GM18907 (cell line): ENCODE results near the gene SMU1.
"Not testable (repeated sequence)": the region's sequence is repeated elsewhere in the genome, so short reads cannot be mapped to it uniquely, and the experiment has no call there.

Experiments used
- ATAC-seq: cut with Tn5 transposase; IDR thresholded peaks from one replicate; pipeline ENCODE4 v1.9.1; 2021; ENCODE audit warnings: mild to moderate bottlenecking, moderate library complexity; ENCODE audit not compliant: unreplicated experiment

Gene SMU1

DNA sequence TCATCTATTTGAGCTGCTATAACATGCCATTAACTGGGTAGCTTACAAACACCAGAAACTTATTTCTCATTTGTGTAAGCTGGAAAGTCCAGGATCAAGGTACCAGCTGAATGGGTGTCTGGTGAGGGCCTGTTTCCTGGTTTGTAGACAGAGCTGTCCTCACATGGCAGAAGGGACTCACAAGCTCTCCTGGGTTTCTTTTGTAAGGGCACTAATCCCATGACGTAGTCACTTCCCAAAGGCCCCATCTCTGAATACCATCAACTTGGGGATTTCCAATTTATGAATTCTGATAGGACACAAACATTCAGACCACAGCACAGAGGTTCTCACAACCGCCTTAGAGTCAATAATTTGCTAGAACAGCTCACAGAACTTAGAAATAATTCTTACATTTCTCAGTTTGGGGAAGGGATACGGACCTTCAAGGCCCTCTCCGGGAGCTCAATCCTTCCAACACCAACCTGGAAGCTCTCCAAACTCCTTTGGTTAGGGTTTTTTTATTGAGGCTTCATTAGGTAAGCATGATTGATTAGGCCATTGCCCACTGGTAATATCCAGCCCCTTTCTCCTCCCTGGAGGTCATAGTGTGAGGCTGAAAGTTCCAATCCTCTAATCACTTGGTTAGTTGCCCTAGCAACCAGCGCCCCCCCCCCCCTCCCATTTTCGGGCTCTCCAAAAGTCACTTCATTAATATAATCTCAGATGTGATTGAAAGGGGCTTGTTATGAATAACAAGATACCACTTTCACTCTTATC, 59.0 kb downstream of the SMU1 start:
- ATAC-seq, result peak; percentile 72

DNA sequence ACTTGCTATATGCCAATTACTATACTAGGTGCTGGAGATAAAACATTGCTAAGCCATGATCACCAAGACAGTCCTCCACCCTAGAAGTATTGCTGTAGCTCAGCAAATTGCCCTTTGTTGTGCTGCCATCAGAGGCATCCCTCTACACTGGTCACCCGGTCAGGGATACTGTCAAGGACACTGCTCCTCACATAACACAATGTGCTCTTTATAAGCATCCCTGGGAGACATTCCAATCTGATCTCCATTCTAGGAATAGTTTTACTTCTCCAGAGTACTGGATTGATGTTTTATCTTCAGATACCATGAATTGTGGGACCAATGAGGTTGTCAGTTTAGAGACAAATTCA, 61.8 kb downstream of the SMU1 start:
- no peak for ATAC-seq

DNA sequence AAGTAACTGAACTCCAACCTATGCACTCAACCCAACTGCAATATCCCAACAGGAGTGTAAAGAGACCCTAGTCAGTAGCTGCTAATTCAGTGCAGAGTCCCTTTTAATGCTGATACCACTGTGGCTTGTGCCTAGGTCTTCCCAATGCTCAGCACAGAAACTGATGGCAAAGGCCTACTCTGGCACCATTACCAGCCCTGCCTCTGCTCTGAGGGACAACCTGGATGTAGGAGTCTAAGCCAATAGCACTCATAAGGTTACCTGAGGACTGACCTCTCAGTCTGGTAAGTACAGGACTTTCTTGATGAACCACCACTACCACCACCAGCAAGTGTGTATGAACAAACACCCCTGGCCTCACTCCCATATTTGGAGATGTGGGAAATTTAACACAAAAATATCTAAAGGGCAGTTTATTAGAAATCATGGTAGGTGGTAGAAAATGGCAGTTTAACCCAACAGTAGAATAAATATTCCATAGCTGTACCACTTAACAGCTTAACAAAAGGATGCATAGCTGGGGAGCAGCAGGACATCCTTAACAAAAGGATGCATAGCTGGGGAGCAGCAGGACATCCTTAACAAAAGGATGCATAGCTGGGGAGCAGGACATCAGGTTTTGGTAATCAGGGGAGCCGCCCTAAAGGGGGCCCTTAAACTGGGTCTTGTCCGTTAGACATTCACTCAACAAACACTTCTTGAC, 62.4 kb downstream of the SMU1 start:
- no peak for ATAC-seq

DNA sequence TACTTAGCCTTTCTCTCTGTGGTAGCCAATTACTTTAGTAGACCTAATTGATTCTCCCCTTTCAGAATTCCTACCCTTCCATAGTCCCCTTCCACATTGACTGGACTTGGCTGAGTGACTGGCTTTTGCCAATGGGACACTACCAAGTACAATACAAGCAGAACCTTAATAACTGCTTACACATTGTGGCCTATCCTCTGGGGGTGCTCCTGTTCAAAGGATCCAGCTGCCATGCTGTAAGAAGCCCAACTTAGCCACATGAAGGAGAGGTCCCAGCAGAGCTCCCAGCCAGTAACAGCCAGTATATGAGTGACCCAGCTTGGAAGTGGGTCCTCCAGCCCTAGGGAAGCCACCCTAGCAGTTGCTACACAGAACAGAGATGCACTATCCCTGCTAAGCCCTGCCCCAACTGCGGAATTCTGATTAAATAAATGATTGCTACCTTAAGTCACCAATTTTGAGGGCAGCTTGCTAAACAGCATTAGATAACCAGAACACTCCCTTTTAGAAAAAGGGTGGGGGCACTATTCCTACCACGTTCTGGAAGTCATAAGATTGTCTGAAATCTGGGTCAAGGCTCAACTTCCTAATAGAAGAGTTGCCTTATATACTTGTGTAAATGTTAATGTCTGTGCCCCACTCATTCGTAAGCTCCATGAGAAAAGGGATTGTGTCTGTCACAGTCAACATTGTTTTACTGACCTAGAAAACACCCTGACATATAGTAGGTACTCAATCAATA, 64.0 kb downstream of the SMU1 start:
- ATAC-seq, result no peak

DNA sequence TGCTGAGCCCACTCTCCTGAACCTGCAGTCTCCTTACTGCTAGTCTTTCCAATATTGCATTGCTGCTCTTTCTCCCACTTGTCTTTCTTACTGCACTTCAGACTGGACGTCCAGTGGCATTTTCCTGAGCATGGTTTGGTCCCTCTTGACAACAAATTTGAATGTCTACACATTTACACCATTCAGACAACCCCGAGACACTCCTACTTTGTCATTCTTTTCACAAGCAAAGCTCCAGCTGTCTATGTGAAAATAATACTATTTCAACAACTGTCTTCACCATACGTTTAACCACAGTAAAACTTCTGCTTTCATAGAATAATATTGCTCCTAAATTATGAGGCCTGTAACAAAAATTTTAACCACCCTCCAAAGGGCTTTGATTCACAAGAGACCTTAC, 64.6 kb downstream of the SMU1 start:
- no peak for ATAC-seq

DNA sequence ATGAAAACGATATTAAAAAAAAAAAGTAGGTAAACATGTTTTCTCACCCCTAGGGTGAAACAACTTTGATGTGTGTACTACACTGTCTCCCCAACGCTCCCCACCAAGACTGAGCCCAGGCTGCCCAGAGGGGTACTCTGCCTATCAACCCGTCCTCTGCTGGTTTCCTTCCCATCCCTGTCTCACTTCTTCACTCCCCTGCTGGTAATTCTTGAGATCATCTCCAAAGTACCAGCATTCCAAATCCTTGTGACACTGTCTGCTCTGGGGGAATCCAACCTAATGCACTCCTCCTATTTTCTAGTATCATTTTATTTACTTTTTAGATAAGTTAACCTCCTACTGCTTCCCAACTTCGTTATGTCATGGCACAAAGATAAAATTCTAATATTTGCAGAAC, 68.7 kb downstream of the SMU1 start:
- ATAC-seq, result no peak

DNA sequence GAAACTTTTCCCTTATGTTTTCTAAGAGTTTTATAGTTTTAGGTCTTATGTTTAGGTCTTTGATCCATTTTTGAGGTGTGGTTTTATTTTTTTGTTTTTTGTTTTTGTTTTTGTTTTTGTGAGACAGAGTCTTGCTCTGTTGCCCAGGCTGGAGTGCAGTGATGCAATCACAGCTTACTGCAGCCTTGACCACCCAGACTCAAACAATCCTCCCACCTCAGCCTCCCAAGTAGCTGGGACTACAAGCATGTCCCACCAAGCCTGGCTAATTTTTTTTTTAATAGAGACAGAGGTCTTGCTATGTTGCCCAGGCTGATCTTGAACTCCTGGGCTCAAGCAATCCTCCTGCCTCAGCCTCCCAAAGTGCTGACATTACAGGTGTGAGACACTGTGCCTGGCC, 71.1 kb downstream of the SMU1 start:
- ATAC-seq, result not testable (repeated sequence)

DNA sequence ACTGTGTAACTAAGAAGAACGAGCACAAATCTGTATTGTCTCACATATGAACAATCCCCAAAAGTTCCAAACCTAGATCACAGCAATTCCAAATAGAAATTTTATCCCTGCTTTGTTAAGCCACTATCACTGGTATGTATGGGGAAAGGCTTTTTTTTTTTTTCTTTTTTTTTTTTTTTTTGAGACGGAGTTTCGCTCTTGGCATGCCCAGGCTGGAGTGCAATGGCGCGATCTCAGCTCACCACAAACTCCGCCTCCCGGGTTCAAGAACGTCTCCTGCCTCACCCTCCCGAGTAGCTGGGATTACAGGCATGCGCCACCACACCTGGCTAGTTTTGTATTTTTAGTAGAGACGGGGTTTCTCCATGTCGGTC, 75.8 kb downstream of the SMU1 start:
- ATAC-seq, result not testable (repeated sequence)

DNA sequence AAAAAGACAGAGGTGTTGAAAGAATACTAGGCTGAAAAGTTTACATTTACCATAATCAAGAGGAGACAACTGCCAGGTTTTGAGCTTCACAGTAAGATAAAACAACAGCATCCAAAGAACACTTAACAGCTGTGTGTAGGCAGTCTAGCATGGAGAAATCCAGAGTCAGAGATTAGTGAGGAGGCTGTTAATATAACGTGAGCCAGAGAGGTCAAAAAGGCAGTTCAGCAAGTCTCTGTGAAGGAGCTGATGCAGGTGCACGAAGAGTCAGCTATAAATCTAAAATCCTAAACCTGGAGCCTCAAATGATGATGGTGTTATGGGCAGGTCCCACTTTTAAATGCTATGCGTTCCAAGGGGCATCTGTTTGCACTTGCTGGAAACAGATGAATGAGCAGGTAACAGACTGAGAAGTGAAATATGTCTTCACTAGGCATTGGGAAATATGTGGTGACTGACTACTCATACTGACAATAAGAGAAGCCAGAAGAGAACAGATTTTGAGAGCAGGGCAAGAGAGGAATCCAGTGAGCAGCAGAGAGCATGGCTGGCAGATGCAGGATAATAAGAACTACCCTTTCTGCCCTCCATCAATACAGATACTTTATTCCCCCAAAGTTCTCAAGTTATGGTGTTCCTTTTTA, 83.8 kb downstream of the SMU1 start:
- ATAC-seq, result no peak

DNA sequence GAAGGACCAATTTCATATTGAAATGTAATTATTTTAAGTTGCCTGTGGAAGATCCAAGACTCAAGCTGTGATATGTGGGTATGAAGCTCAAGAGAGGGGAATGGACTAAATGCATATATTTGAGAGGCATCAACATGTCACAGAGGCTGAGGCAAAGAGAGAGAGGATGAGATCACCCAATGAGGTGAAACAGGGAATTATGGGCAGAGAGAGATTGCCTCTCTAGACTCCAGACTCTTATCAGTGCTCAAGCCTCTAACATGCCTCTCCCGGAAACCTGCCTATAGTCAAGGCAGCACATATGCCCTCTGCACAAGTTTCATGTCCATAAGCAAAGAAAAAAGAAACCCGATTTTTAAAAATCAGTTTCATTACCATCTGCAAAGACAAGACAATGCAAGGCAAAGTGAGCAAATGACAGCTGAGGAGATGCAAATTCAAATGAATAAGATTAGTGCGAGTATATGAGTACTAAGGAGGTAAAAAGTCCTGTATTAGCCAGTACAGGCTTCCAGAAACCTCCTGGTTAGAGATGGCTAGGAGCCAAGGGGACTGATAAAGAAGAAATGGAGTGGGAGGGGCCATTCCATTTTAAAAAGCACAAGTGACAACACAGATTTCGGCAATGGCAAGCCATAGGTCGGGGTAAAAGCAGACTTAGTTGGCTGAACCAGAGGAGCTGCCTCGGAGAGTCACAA, 84.4 kb downstream of the SMU1 start:
- ATAC-seq, result no peak
